GM23338 (cell line): ENCODE data around the gene ZBTB34. TPM values are rescaled to one million over a fixed set of nuclear protein-coding genes. Genes with fewer than 3 reads are reported as not detected.

Source experiments
- ATAC-seq: fragments of 200-7000 bp; cut with Tn5 transposase; 3 replicates; pipeline ENCODE4 v1.9.1; 2020
- DNase-seq: peaks from one replicate; pipeline ENCODE4 v3.0.0-alpha.2; 2015; ENCODE audit warnings: low spot score
- H2AFZ ChIP-seq: fragments of 200-600 bp; sonication (generic); 2 replicates; pipeline ENCODE4 v1.8.0; 2016; ENCODE audit warnings: antibody characterized with exemption, mild to moderate bottlenecking, moderate library complexity
- H3F3A ChIP-seq: fragments of 200-600 bp; sonication (generic); replicated peaks from 2 replicates; pipeline ENCODE4 v1.8.0; 2017; ENCODE audit warnings: antibody characterized with exemption, mixed run types, low read depth
- H3K27ac ChIP-seq: fragments of 200-600 bp; sonication (generic); 2 replicates; pipeline ENCODE4 v1.6.1; 2016; ENCODE audit warnings: low read depth
- H3K27me3 ChIP-seq: fragments of 200-600 bp; sonication (generic); 2 replicates; pipeline ENCODE4 v1.8.0; 2016; ENCODE audit warnings: mild to moderate bottlenecking, mixed run types, moderate library complexity; ENCODE audit not compliant: insufficient read depth
- H3K36me3 ChIP-seq: fragments of 200-600 bp; sonication (generic); 2 replicates; pipeline ENCODE4 v1.8.0; 2016; ENCODE audit warnings: mild to moderate bottlenecking; ENCODE audit not compliant: insufficient read depth
- H3K4me1 ChIP-seq: fragments of 200-600 bp; sonication (generic); 2 replicates; pipeline ENCODE4 v1.8.0; 2016; ENCODE audit warnings: mild to moderate bottlenecking, moderate library complexity; ENCODE audit not compliant: insufficient read depth
- H3K4me2 ChIP-seq: fragments of 200-600 bp; sonication (generic); 2 replicates; pipeline ENCODE4 v1.7.1; 2017; ENCODE audit warnings: mixed run types
- H3K4me3 ChIP-seq: fragments of 200-600 bp; sonication (generic); 2 replicates; pipeline ENCODE4 v1.6.1; 2016; ENCODE audit warnings: mixed run types
- H3K79me2 ChIP-seq: fragments of 200-600 bp; sonication (generic); replicated peaks from 2 replicates; pipeline ENCODE4 v1.8.0; 2017; ENCODE audit warnings: mild to moderate bottlenecking; ENCODE audit not compliant: insufficient read depth
- H3K9me2 ChIP-seq: fragments of 200-600 bp; sonication (generic); 2 replicates; pipeline ENCODE4 v1.8.0; 2017; ENCODE audit not compliant: insufficient read depth
- H4K20me1 ChIP-seq: fragments of 200-600 bp; sonication (generic); replicated peaks from 2 replicates; pipeline ENCODE4 v1.8.0; 2017; ENCODE audit warnings: mild to moderate bottlenecking; ENCODE audit not compliant: insufficient read depth
- H3K27ac Mint-ChIP-seq: 2 replicates; pipeline ENCODE4 v1.8.0; 2020; ENCODE audit warnings: inconsistent platforms, mild to moderate bottlenecking, moderate library complexity, mixed read lengths
- H3K27me3 Mint-ChIP-seq: 3 replicates; pipeline ENCODE4 v1.8.0; 2022; ENCODE audit warnings: low read depth, mild to moderate bottlenecking, moderate library complexity, mixed read lengths, inconsistent platforms; ENCODE audit not compliant: insufficient read depth, poor library complexity
- H3K36me3 Mint-ChIP-seq: 3 replicates; pipeline ENCODE4 v1.8.0; 2021; ENCODE audit warnings: low read depth, mild to moderate bottlenecking, inconsistent platforms, moderate library complexity, mixed read lengths
- H3K4me1 Mint-ChIP-seq: 3 replicates; pipeline ENCODE4 v1.8.0; 2020; ENCODE audit warnings: mild to moderate bottlenecking, inconsistent platforms, mixed read lengths
- H3K4me3 Mint-ChIP-seq: 3 replicates; pipeline ENCODE4 v1.8.0; 2021; ENCODE audit warnings: moderate library complexity, mild to moderate bottlenecking, inconsistent platforms, mixed read lengths
- H3K9me3 Mint-ChIP-seq: 3 replicates; pipeline ENCODE4 v1.8.0; 2020; ENCODE audit warnings: moderate library complexity, mild to moderate bottlenecking, inconsistent platforms, mixed read lengths
- CREB1 ChIP-seq: fragments of 250-450 bp; sonication (Bioruptor Pico); IDR thresholded peaks from 2 replicates; pipeline ENCODE4 v1.5.0; 2020; ENCODE audit warnings: low read depth, mild to moderate bottlenecking, moderate library complexity
- CTCF ChIP-seq, 2 experiments: fragments of 200-600 bp in 1 of 2; sonication (generic) in 1 of 2; conservative IDR thresholded peaks; 2 replicates each; pipeline versions ENCODE4 v1.5.1 to v1.6.1; 2016 to 2017; ENCODE audit warnings: antibody characterized with exemption in 2 of 2, low read depth in 2 of 2, mild to moderate bottlenecking in 2 of 2, moderate library complexity in 1 of 2
- ETS1 ChIP-seq: IDR thresholded peaks from 2 replicates; pipeline ENCODE4 v1.6.1; 2016; ENCODE audit warnings: antibody characterized with exemption
- EZH2 ChIP-seq: fragments of 200-600 bp; sonication (generic); IDR thresholded peaks from one replicate; pipeline ENCODE4 v1.8.0; 2017; ENCODE audit warnings: antibody characterized with exemption, mild to moderate bottlenecking, low read depth; ENCODE audit not compliant: unreplicated experiment
- EZH2phosphoT487 ChIP-seq: fragments of 200-600 bp; sonication (generic); IDR thresholded peaks from one replicate; pipeline ENCODE4 v1.8.1; 2018; ENCODE audit warnings: antibody characterized with exemption; ENCODE audit not compliant: unreplicated experiment
- JUNB ChIP-seq: IDR thresholded peaks from one replicate; pipeline ENCODE4 v1.6.1; 2016; ENCODE audit warnings: antibody characterized with exemption; ENCODE audit not compliant: unreplicated experiment
- NANOG ChIP-seq: IDR thresholded peaks from 2 replicates; pipeline ENCODE4 v1.6.1; 2016; ENCODE audit warnings: antibody characterized with exemption, borderline replicate concordance
- POLR2AphosphoS5 ChIP-seq: IDR thresholded peaks from 2 replicates; pipeline ENCODE4 v1.6.1; 2016; ENCODE audit warnings: antibody characterized with exemption, low read depth
- REST ChIP-seq: IDR thresholded peaks from one replicate; pipeline ENCODE4 v1.6.1; 2018; ENCODE audit warnings: antibody characterized with exemption; ENCODE audit not compliant: unreplicated experiment
- STAT1 ChIP-seq: IDR thresholded peaks from one replicate; pipeline ENCODE4 v1.6.1; 2016; ENCODE audit warnings: antibody characterized with exemption; ENCODE audit not compliant: unreplicated experiment
- ZNF114 ChIP-seq: fragments of 250-450 bp; sonication (Bioruptor Pico); IDR thresholded peaks from 2 replicates; pipeline ENCODE4 v1.5.0; 2020; ENCODE audit warnings: mild to moderate bottlenecking, moderate library complexity
- ZNF331 ChIP-seq: fragments of 250-450 bp; sonication (Bioruptor Pico); IDR thresholded peaks from 2 replicates; pipeline ENCODE4 v1.5.0; 2020; ENCODE audit warnings: low read depth, mild to moderate bottlenecking, moderate library complexity
- ZNF462 ChIP-seq: fragments of 250-450 bp; sonication (Bioruptor Pico); IDR thresholded peaks from 2 replicates; pipeline ENCODE4 v1.5.0; 2020; ENCODE audit warnings: mild to moderate bottlenecking, moderate library complexity
- polyA plus RNA-seq: library from polyadenylated mRNA; unstranded; fragments of >200 nt; fragmentation: Nextera tagmentation; extraction: Ambion mirVana; gene quantifications from 2 replicates; pipeline ENCODE4 v1.2.1, GENCODE V29; 2016
- total RNA-seq: library from RNA; depleted of rRNA; stranded (reverse); fragments of >200 nt; shearing (Covaris generic); gene quantifications from 2 replicates; pipeline ENCODE4 v1.2.3, GENCODE V29; 2014

ZBTB34 gene
- total and polyA plus RNA-seq, 2 experiments from 2014 or later: 6.4 to 21.9 TPM

- Histone ChIP-seq H3K4me2 (no peak overlapping the region), H3K27me3 (no peaks in the 10 kb centered on the region), H2AFZ (no peak overlapping the region), H4K20me1 (peaks cover 19% of the 10 kb centered on the region), H3K36me3 (no peaks in the 10 kb centered on the region), H3K4me3 (no peak overlapping the region), H3K9me2 (no peaks in the 10 kb centered on the region), H3F3A (no peaks in the 10 kb centered on the region; the same call in 1 of the 2 replicates), H3K27ac (0 out of 2 replicates have a peak overlapping the region, but pooled peaks have one; percentile 45), H3K4me1 (peaks cover 11% of the 10 kb centered on the region; the same call in 1 of the 2 replicates), H3K79me2 (peaks cover 19% of the 10 kb centered on the region)
- Mint-ChIP-seq H3K4me3 (no peak overlapping the region), H3K4me1 (peaks cover 28% of the 10 kb centered on the region), H3K27me3 (peaks cover 3% of the 10 kb centered on the region), H3K9me3 (no peaks in the 10 kb centered on the region), H3K27ac (peak overlapping the region; percentile 51; the same call in 1 of the 2 replicates), H3K36me3 (no peaks in the 10 kb centered on the region; the same call in 2 of the 3 replicates)
- TF ChIP-seq CREB1 (CRISPR knock-in tag) (no peak), ZNF114 (CRISPR knock-in tag) (no peak), EZH2phosphoT487 (no peak), REST (no peak), CTCF (conservative IDR thresholded peaks at IDR 0.05; ENCODE audit: low read depth in 2 of 2) (no peak), STAT1 (no peak), ZNF462 (no peak), EZH2 (no peak), NANOG (no peak), ZNF331 (CRISPR knock-in tag) (no peak), ETS1 (no peak), POLR2AphosphoS5 (no peak), JUNB (no peak)
- ATAC-seq (no peak), DNase-seq (no peak)
Measured at GRCh38 chr9:126886897-126887296, 26.5 kb downstream of the ZBTB34 start.
